Glutamatergic neuron (in vitro differentiated cells): ENCODE data around the gene FXYD4. TPM values are rescaled to one million over a fixed set of nuclear protein-coding genes. Genes with fewer than 3 reads are reported as not detected.

ENCODE experiments used
- DNase-seq: peaks from one replicate; pipeline ENCODE4 v3.0.0; 2022
- H3K27ac Mint-ChIP-seq: one replicate; pipeline ENCODE4 v1.8.0; 2020; ENCODE audit warnings: mild to moderate bottlenecking, mixed read lengths, inconsistent platforms; ENCODE audit not compliant: unreplicated experiment
- H3K27me3 Mint-ChIP-seq: one replicate; pipeline ENCODE4 v1.8.0; 2020; ENCODE audit warnings: mild to moderate bottlenecking, moderate library complexity, mixed read lengths, inconsistent platforms; ENCODE audit not compliant: unreplicated experiment
- H3K36me3 Mint-ChIP-seq: one replicate; pipeline ENCODE4 v1.8.0; 2020; ENCODE audit warnings: mild to moderate bottlenecking, mixed read lengths, inconsistent platforms; ENCODE audit not compliant: unreplicated experiment
- H3K4me1 Mint-ChIP-seq: one replicate; pipeline ENCODE4 v1.8.0; 2020; ENCODE audit warnings: mild to moderate bottlenecking, low read depth, mixed read lengths, inconsistent platforms; ENCODE audit not compliant: unreplicated experiment
- H3K4me3 Mint-ChIP-seq: one replicate; pipeline ENCODE4 v1.8.0; 2020; ENCODE audit warnings: mild to moderate bottlenecking, mixed read lengths, inconsistent platforms; ENCODE audit not compliant: unreplicated experiment
- H3K9me3 Mint-ChIP-seq: one replicate; pipeline ENCODE4 v1.8.0; 2020; ENCODE audit warnings: mild to moderate bottlenecking, moderate library complexity, mixed read lengths, inconsistent platforms; ENCODE audit not compliant: unreplicated experiment
- total RNA-seq: library from RNA; stranded (reverse); fragmentation: NEBNext Ultra II Directional; extraction: Animal tissue kit (Norgen Biotek cat#: 25700); gene quantifications from one replicate; pipeline ENCODE4 v1.2.1, GENCODE V29; 2021; ENCODE audit not compliant: unreplicated experiment
- TF ChIP-seq, protein P1 (sequence below): fragments of 200-600 bp; sonication (generic); IDR thresholded peaks from one replicate; pipeline ENCODE4 v1.5.0; 2021; ENCODE audit not compliant: partially characterized antibody, unreplicated experiment

Gene FXYD4
- total RNA-seq, 1 donor from 2014 or later, result not detected

DNA sequence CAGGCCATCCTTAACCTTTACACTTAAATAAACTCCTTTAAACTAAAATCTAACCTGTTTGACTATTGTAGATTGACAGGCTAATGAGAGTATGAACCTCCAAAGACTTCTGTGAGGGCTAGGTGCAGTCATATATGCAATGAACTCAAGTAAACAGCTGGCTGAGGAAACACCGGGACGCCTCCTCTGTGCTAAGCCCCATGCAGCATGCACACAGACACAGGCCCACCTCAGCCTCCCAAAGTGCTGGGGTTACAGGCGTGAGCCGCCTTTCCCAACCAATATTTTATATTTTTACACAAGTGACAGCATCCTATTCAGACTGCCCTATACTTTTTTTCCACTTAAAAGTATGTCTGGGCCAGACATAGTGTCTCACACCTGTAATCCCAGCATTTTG is 1.5 kb upstream of the FXYD4 start:
- peaks cover 1% of the 10 kb centered on the region for H3K27me3 Mint-ChIP-seq

DNA sequence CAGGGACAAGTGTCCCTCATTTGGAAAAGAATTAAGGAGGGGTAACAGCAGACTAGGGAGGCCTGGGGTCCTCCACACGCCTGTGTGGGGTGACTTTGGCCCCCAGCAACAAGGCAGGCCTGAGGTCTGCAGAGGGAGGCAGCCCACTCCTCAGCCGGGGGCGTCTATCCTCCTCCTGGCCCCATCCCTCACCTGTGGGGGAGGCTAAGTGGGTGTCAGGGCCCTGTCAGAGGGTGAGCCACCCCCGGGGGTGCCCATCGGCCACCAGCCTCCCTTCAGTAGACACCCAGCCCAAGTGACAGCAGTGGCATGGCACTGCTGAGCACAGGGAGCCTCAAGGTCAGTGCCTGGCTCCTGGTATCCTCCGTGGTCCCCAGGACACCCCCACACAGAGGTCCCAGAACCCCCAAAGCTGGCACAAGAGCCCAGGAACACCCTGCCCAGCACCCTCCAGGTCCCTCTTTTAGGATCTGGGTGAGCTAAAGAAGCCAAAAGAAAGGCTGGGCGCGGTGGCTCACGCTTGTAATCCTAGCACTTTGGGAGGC is 693 bp upstream of the FXYD4 start:
- H3K9me3 Mint-ChIP-seq, result no peaks in the 10 kb centered on the region
- no peak overlapping the region for H3K27ac Mint-ChIP-seq
- TF ChIP-seq, protein P1, sequence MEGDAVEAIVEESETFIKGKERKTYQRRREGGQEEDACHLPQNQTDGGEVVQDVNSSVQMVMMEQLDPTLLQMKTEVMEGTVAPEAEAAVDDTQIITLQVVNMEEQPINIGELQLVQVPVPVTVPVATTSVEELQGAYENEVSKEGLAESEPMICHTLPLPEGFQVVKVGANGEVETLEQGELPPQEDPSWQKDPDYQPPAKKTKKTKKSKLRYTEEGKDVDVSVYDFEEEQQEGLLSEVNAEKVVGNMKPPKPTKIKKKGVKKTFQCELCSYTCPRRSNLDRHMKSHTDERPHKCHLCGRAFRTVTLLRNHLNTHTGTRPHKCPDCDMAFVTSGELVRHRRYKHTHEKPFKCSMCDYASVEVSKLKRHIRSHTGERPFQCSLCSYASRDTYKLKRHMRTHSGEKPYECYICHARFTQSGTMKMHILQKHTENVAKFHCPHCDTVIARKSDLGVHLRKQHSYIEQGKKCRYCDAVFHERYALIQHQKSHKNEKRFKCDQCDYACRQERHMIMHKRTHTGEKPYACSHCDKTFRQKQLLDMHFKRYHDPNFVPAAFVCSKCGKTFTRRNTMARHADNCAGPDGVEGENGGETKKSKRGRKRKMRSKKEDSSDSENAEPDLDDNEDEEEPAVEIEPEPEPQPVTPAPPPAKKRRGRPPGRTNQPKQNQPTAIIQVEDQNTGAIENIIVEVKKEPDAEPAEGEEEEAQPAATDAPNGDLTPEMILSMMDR, result no peak
- no peak overlapping the region for H3K4me3 Mint-ChIP-seq
- no peak for DNase-seq
- no peaks in the 10 kb centered on the region for H3K4me1 Mint-ChIP-seq
- peaks cover 1% of the 10 kb centered on the region for H3K27me3 Mint-ChIP-seq
- H3K36me3 Mint-ChIP-seq, result no peaks in the 10 kb centered on the region

More for the DNA sequence above, 1.5 kb upstream of the FXYD4 start:
- no peak for DNase-seq
- Mint-ChIP-seq H3K36me3 (no peaks in the 10 kb centered on the region), H3K4me3 (no peak overlapping the region), H3K27ac (no peak overlapping the region), H3K4me1 (no peaks in the 10 kb centered on the region), H3K9me3 (no peaks in the 10 kb centered on the region)
- TF ChIP-seq, protein P1, result no peak

DNA sequence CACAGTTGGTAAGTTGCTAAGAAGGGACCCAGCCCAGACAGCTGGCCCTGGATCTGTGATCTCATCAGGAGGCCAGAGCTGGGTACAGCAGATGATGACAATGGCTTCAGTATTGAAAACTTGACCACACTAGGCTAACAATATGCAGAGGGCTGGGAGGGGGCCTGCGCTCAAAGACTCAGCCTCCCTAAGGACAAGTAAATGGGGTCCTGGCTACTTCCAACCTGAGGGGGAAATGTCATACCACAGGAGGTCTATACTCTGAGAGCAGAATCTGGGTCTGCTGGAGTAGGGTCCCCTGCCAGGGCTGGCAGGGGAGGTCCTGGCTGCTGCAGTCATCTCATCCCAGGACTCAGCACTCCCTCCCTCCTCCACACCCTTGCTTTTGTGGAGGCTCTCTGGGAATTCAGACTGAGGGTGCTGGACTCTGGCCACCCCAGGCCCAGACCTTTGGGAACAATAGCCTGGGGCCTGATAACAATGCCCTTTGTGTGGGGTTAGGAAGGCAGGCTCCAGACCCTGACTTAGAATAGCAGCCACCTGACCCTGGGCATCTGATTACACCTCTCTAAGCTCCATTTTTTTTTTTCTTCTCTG is 1.4 kb downstream of the FXYD4 start:
- no peak for DNase-seq
- Mint-ChIP-seq H3K27ac (no peak overlapping the region), H3K36me3 (no peaks in the 10 kb centered on the region), H3K9me3 (peaks cover 3% of the 10 kb centered on the region), H3K4me3 (no peak overlapping the region), H3K27me3 (peaks cover 1% of the 10 kb centered on the region), H3K4me1 (no peaks in the 10 kb centered on the region)
- TF ChIP-seq, protein P1, result no peak

DNA sequence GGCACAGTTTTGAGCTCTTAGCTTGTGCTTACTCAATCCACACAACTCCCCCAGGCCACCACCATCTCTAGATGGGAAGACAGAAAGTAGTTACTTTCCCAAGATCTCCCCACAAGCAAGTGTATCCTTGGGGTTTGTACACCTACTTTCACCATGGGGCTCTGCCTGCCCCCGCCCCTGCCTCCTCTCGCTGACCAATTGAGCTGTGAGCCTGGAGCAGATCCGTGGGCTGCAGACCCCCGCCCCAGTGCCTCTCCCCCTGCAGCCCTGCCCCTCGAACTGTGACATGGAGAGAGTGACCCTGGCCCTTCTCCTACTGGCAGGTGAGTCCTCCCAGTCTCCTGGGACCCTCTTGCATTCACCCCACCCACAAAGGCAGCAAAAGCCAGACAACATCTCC is 2.0 kb downstream of the FXYD4 start:
- Mint-ChIP-seq H3K9me3 (peaks cover 3% of the 10 kb centered on the region), H3K27me3 (peaks cover 1% of the 10 kb centered on the region), H3K36me3 (no peaks in the 10 kb centered on the region), H3K4me1 (no peaks in the 10 kb centered on the region), H3K27ac (no peak overlapping the region), H3K4me3 (no peak overlapping the region)
- TF ChIP-seq, protein P1, result no peak
- DNase-seq, result no peak

DNA sequence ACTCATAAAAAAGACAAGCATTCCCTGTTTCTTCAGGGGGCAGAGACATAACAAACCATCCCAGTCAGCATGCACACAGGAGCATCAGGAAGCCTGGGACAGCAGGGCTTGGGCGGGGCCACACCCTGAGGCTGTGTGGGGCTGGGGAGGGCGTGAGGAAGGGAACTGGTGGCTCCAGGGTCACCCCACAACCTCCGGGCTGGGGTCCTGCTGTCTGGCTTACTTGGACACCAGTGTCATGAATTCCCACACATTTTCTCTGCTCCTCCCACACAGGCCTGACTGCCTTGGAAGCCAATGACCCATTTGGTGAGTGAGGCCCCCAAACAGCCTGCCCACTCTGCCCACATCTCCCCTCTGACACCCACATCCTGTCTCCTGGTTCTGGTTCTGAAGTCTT is 2.8 kb downstream of the FXYD4 start:
- Mint-ChIP-seq H3K4me3 (no peak overlapping the region), H3K4me1 (no peaks in the 10 kb centered on the region), H3K9me3 (peaks cover 3% of the 10 kb centered on the region), H3K27me3 (peaks cover 1% of the 10 kb centered on the region), H3K27ac (no peak overlapping the region), H3K36me3 (no peaks in the 10 kb centered on the region)
- no peak for DNase-seq
- TF ChIP-seq, protein P1, result no peak
